ENCODE results near the gene LENEP. TPM values are rescaled to one million over a fixed set of nuclear protein-coding genes. Genes with fewer than 3 reads are reported as not detected.

LENEP gene
- total and polyA plus RNA-seq, 2 donors: 0.09 to 0.16 TPM

DNA sequence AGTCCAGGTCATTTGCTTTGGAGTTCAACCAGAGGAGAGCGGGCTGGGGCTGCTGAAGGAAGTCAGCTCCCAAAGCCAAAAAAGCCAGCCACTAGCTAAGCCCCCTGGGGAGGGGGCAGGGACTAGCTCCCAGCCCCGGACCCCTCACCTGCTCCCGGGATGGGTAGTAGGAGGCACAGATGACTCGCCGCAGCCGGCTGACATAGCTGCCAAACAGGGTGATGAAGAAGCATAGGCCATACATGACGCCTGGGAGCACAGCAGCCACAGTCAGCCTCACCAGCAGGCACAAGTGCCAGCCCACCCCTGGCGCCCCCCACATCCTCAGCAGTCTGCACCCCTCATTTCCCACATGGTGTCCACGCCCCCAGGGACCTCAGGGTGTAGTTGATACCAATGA, 32.8 kb downstream of the LENEP start:
- H3K4me1 ChIP-seq (ENCODE audit: control insufficient read depth in 2 of 2, insufficient read depth in 2 of 2, low read length in 2 of 2): no peaks in the 10 kb centered on the region
- no peak overlapping the region for H3K27ac ChIP-seq (ENCODE audit: low read depth in 1 of 2, low read length in 1 of 2)
- H3K4me3 ChIP-seq (ENCODE audit: low read length in 2 of 2): no peak overlapping the region
- no peaks in the 10 kb centered on the region for H3K36me3 ChIP-seq (ENCODE audit: control insufficient read depth in 2 of 2, insufficient read depth in 2 of 2, low read length in 1 of 2)
- peaks cover 8 to 56% of the 10 kb centered on the region in 2 donors for H3K27me3 ChIP-seq (ENCODE audit: control insufficient read depth in 2 of 2, insufficient read depth in 1 of 2, low read length in 1 of 2)
- peaks cover 0 to 6% of the 10 kb centered on the region in 2 donors for H3K9me3 ChIP-seq (ENCODE audit: control insufficient read depth in 2 of 2, insufficient read depth in 1 of 2, low read length in 1 of 2)
- 89% methylated on average over 9 of the region's 9 CpGs for WGBS
- DNase-seq (ENCODE audit: low read depth in 6 of 9, low spot score in 9 of 9): no peak

DNA sequence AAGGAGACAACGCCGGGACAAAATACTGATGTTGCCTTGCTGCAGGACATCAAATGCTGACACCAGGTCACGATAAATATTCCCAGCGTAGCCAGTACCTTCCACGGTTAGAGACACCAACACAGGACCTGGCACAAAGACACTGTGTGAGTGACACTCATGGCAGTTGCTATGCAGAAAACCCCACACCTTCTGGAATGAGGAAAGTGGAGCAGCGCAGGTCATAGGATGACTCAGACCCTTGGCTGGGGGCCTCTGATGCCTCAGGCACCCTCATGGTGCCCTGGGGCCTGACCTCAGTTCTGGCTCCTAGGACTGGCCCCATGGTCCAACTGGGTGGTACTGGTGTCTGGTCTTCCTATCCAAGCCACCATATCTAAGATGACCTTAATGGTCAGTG, 33.2 kb downstream of the LENEP start:
- H3K9me3 ChIP-seq (ENCODE audit: control insufficient read depth in 2 of 2, insufficient read depth in 1 of 2, low read length in 1 of 2): peaks cover 0 to 6% of the 10 kb centered on the region in 2 donors
- H3K27me3 ChIP-seq (ENCODE audit: control insufficient read depth in 2 of 2, insufficient read depth in 1 of 2, low read length in 1 of 2): peaks cover 8 to 52% of the 10 kb centered on the region in 2 donors
- H3K4me3 ChIP-seq (ENCODE audit: low read length in 2 of 2): no peak overlapping the region
- WGBS: 97% methylated on average over 6 of the region's 6 CpGs
- no peaks in the 10 kb centered on the region for H3K4me1 ChIP-seq (ENCODE audit: control insufficient read depth in 2 of 2, insufficient read depth in 2 of 2, low read length in 2 of 2)
- no peaks in the 10 kb centered on the region for H3K36me3 ChIP-seq (ENCODE audit: control insufficient read depth in 2 of 2, insufficient read depth in 2 of 2, low read length in 1 of 2)
- no peak for DNase-seq (ENCODE audit: low read depth in 6 of 9, low spot score in 9 of 9)
- no peak overlapping the region for H3K27ac ChIP-seq (ENCODE audit: low read depth in 1 of 2, low read length in 1 of 2)

DNA sequence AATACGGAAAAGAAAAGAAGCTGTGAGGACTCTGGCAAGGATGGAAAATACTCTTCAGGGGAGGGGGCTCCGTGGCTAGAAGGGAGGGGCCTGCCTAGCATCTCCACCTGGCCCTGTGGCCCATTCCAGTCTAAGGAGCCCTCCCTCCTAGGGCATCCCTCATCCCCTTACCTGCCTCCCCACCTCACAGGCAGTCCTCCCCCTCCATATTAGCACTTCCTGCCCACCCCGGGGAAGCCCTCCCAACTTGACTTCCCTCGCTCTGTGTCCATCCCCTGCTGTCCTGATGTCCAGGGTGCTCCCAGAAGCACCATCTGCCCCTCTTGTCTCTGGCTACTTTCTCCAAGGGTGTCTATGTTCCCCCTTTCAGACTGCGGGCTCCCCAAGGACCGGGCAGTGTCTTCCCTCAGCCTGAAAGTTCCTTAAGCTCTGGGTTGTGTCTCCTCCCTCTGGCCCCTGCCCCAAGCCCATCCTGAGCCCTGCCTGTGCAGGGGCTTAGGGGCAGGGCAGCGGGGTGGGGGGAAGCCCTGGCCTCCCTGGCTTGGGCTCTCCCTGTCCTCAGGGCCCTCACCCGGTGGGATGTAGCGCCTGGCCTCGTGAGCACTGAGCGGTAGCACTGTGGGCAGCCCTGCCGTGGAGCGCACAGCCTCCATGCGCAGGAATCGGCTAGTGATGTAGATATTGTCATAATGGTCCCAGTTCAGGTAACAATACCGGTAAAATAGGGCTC, 36.3 kb downstream of the LENEP start:
- H3K27ac ChIP-seq (ENCODE audit: low read depth in 1 of 2, low read length in 1 of 2): no peak overlapping the region
- H3K4me3 ChIP-seq (ENCODE audit: low read length in 2 of 2): no peak overlapping the region
- H3K4me1 ChIP-seq (ENCODE audit: control insufficient read depth in 2 of 2, insufficient read depth in 2 of 2, low read length in 2 of 2): no peaks in the 10 kb centered on the region
- no peaks in the 10 kb centered on the region for H3K36me3 ChIP-seq (ENCODE audit: control insufficient read depth in 2 of 2, insufficient read depth in 2 of 2, low read length in 1 of 2)
- H3K9me3 ChIP-seq (ENCODE audit: control insufficient read depth in 2 of 2, insufficient read depth in 1 of 2, low read length in 1 of 2): peaks cover 0 to 6% of the 10 kb centered on the region in 2 donors
- no peak for DNase-seq (ENCODE audit: low read depth in 6 of 9, low spot score in 9 of 9)
- H3K27me3 ChIP-seq (ENCODE audit: control insufficient read depth in 2 of 2, insufficient read depth in 1 of 2, low read length in 1 of 2): peaks cover 6 to 46% of the 10 kb centered on the region in 2 donors
- WGBS: 96% methylated on average over 16 of the region's 16 CpGs

DNA sequence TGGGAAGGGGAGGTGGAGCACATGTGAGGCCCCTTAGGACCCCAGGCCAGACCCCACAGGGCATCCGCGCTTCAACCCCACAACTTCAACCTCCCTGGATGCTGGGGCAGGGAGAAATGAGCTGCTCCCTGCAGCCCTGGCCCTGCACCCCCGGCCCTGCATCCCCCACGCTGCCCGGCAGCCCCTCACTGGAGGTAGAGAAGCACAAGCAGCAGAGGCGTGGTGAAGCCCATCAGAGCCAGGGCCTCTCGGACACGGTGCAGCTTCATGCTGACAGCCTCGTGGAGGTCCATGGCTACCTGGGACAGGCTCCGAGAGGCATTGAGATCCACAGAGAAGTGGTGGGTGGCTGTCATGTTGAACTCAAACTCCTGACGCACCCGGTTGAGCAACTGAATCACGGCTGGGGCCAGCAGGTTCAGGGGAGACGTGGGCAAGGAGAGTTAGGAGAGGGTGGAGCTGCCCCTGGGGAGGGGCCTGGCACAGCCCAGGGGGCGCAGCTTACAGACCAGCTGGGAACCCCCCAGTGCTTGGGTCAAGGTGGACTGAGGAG, 36.9 kb downstream of the LENEP start:
- Histone ChIP-seq H3K4me3 (ENCODE audit: low read length in 2 of 2) (no peak overlapping the region), H3K36me3 (ENCODE audit: control insufficient read depth in 2 of 2, insufficient read depth in 2 of 2, low read length in 1 of 2) (no peaks in the 10 kb centered on the region), H3K27me3 (ENCODE audit: control insufficient read depth in 2 of 2, insufficient read depth in 1 of 2, low read length in 1 of 2) (peaks cover 6 to 46% of the 10 kb centered on the region in 2 donors), H3K4me1 (ENCODE audit: control insufficient read depth in 2 of 2, insufficient read depth in 2 of 2, low read length in 2 of 2) (no peaks in the 10 kb centered on the region), H3K9me3 (ENCODE audit: control insufficient read depth in 2 of 2, insufficient read depth in 1 of 2, low read length in 1 of 2) (peaks cover 0 to 6% of the 10 kb centered on the region in 2 donors), H3K27ac (ENCODE audit: low read depth in 1 of 2, low read length in 1 of 2) (no peak overlapping the region)
- no peak for DNase-seq (ENCODE audit: low read depth in 6 of 9, low spot score in 9 of 9)
- 94% methylated on average over 15 of the region's 15 CpGs for WGBS

DNA sequence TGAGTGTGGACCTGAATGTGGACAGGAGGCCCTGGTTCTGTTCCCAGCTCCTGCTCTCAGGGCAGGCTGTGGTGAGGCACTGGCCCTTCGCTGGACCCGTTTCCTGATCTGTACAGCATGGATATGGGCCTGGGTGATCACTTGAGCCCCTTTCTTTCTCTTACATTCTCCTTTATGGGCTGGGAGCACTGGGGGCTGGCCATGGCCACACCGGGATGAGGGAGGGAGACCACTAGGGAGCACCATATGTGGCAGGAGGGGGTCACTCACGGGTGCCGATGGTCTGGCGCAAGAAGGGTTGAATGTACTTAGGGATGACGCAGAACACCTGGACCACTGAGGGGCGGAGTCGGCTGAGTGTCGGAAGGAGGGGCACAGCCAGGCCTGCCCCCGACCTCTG, 37.5 kb downstream of the LENEP start:
- 95% methylated on average over 11 of the region's 11 CpGs for WGBS
- Histone ChIP-seq H3K4me1 (ENCODE audit: control insufficient read depth in 2 of 2, insufficient read depth in 2 of 2, low read length in 2 of 2) (no peaks in the 10 kb centered on the region), H3K9me3 (ENCODE audit: control insufficient read depth in 2 of 2, insufficient read depth in 1 of 2, low read length in 1 of 2) (peaks cover 0 to 6% of the 10 kb centered on the region in 2 donors), H3K27ac (ENCODE audit: low read depth in 1 of 2, low read length in 1 of 2) (no peak overlapping the region), H3K36me3 (ENCODE audit: control insufficient read depth in 2 of 2, insufficient read depth in 2 of 2, low read length in 1 of 2) (no peaks in the 10 kb centered on the region), H3K27me3 (ENCODE audit: control insufficient read depth in 2 of 2, insufficient read depth in 1 of 2, low read length in 1 of 2) (peaks cover 4 to 46% of the 10 kb centered on the region in 2 donors), H3K4me3 (ENCODE audit: low read length in 2 of 2) (no peak overlapping the region)
- no peak for DNase-seq (ENCODE audit: low read depth in 6 of 9, low spot score in 9 of 9)

DNA sequence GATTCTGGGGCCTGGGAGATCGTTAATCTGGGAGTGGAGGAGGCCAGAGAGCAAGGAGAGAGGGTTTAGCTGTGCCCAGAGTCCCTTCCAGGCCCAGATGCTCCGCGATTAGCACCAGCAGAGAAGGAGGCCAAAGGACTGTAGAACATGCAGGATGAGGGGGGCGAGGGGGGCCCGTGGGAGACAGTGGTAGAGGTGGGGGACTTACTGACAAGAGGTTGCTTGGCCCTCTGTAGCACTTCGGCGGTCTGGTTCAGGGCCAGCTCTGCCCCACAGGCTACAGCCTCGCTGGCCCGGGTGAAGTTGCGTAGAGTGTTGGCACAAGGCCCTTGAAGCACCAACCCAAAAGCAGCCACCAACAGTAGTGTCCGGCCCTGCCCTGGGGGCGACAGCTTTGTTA, 39.5 kb downstream of the LENEP start:
- Histone ChIP-seq H3K4me1 (ENCODE audit: control insufficient read depth in 2 of 2, insufficient read depth in 2 of 2, low read length in 2 of 2) (no peaks in the 10 kb centered on the region), H3K9me3 (ENCODE audit: control insufficient read depth in 2 of 2, insufficient read depth in 1 of 2, low read length in 1 of 2) (peaks cover 0 to 6% of the 10 kb centered on the region in 2 donors), H3K27me3 (ENCODE audit: control insufficient read depth in 2 of 2, insufficient read depth in 1 of 2, low read length in 1 of 2) (peaks cover 0 to 52% of the 10 kb centered on the region in 2 donors), H3K36me3 (ENCODE audit: control insufficient read depth in 2 of 2, insufficient read depth in 2 of 2, low read length in 1 of 2) (no peaks in the 10 kb centered on the region), H3K27ac (ENCODE audit: low read depth in 1 of 2, low read length in 1 of 2) (no peak overlapping the region), H3K4me3 (ENCODE audit: low read length in 2 of 2) (no peak overlapping the region)
- no peak for DNase-seq (ENCODE audit: low read depth in 6 of 9, low spot score in 9 of 9)
- 93% methylated on average over 12 of the region's 12 CpGs for WGBS

DNA sequence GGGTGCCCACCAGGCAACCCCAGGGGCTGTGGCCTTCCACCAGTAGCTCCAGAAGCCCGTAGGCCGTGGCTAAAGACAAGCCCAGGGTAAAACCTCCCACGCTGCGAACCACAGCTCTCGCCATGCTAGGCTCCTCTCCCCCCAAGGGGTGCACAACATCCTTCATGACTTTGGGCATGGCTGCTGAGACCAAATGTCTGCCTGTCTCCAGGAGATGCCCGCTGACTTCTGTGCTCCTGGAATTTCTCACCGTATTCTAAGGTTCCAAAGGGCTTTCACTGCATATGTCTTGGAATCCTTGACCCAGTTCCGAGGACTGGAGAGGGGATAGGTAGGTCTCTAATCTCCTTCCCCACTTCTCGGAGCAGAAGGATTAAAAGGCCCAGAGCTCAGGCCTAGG, 40.1 kb downstream of the LENEP start, which contains the start of the genes DCST1 and DCST2:
Gene DCST1 (plus strand): TSS at position 301 of the 400 bp plus-strand sequence. CDS start 213 bp downstream, outside the sequence.
Gene DCST2 (minus strand): TSS at position 258 of the 400 bp plus-strand sequence. CDS start 80 bp downstream, at position 178.
- WGBS: 96% methylated on average over 9 of the region's 9 CpGs
- Histone ChIP-seq H3K36me3 (ENCODE audit: control insufficient read depth in 2 of 2, insufficient read depth in 2 of 2, low read length in 1 of 2) (no peaks in the 10 kb centered on the region), H3K4me1 (ENCODE audit: control insufficient read depth in 2 of 2, insufficient read depth in 2 of 2, low read length in 2 of 2) (no peaks in the 10 kb centered on the region)

DNA sequence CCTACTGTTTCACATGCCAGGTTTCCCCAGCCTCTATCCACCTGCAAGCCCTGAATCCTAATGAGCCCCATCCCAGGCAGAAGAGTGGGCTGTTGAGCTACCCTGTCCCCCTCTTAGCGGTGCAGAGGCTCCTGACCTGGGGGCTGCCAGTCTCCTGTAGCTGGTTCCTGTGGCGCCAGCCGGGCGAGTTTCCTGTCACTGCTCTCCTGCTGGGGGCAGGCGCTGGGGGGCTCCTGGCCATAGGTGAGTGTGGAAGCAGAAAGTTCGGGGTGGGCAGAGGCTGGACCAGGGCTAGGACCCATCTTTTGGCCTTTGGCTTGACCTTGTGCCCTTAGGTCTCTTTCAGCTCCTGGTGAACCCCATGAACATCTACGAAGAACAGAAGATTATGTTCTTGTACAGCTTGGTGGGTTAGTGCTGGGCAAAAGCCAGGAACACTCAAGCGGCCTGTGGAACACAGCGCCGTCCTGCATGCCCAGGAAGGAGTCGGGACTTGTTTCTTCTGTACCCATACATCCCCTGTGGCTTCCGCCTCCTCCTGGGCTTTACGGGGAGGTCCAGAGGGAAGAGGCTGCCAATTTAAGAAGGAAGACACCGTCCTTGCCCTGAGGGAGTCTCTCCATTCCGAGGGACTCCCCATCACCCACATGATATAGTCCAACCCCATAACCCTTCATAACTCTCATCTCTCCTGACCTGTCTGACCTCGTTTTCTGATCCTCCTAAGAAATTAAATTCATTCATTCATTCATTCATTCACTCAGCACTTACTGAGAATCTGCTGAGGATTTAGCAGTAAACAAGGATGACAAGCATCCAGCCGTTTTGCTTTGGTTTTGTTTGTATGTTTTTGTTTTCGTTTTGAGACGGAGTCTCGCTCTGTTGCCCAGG, 41.2 kb downstream of the LENEP start:
- H3K36me3 ChIP-seq (ENCODE audit: control insufficient read depth in 2 of 2, insufficient read depth in 2 of 2, low read length in 1 of 2): no peaks in the 10 kb centered on the region
- H3K27me3 ChIP-seq (ENCODE audit: control insufficient read depth in 2 of 2, insufficient read depth in 1 of 2, low read length in 1 of 2): peaks cover 2 to 60% of the 10 kb centered on the region in 2 donors
- WGBS: 89% methylated on average over 20 of the region's 20 CpGs
- no peak overlapping the region for H3K4me3 ChIP-seq (ENCODE audit: low read length in 2 of 2)
- no peak overlapping the region for H3K27ac ChIP-seq (ENCODE audit: low read depth in 1 of 2, low read length in 1 of 2)
- peaks cover 0 to 6% of the 10 kb centered on the region in 2 donors for H3K9me3 ChIP-seq (ENCODE audit: control insufficient read depth in 2 of 2, insufficient read depth in 1 of 2, low read length in 1 of 2)
- DNase-seq (ENCODE audit: low read depth in 6 of 9, low spot score in 9 of 9): no peak
- no peaks in the 10 kb centered on the region for H3K4me1 ChIP-seq (ENCODE audit: control insufficient read depth in 2 of 2, insufficient read depth in 2 of 2, low read length in 2 of 2)

More for the DNA sequence above, 40.1 kb downstream of the LENEP start, which contains the start of the genes DCST1 and DCST2:
- DNase-seq (ENCODE audit: low read depth in 6 of 9, low spot score in 9 of 9): no peak
- Histone ChIP-seq H3K4me3 (ENCODE audit: low read length in 2 of 2) (no peak within 1 kb of the TSS), H3K9me3 (ENCODE audit: control insufficient read depth in 2 of 2, insufficient read depth in 1 of 2, low read length in 1 of 2) (peaks cover 0 to 6% of the 10 kb centered on the region in 2 donors), H3K27ac (ENCODE audit: low read depth in 1 of 2, low read length in 1 of 2) (no peak within 1 kb of the TSS), H3K27me3 (ENCODE audit: control insufficient read depth in 2 of 2, insufficient read depth in 1 of 2, low read length in 1 of 2) (peaks cover 2 to 59% of the 10 kb centered on the region in 2 donors)

Data from thymus (tissue), 11 donors.